HCT116 (cell line): ENCODE measurements around the gene CHADL. TPM values are rescaled to one million over a fixed set of nuclear protein-coding genes. Genes with fewer than 3 reads are reported as not detected.

Experiments used
- ATAC-seq: fragments of 200-7000 bp; cut with Tn5 transposase; 2 replicates; pipeline ENCODE4 v1.9.1; 2020; ENCODE audit warnings: mild to moderate bottlenecking, moderate library complexity
- BruUV-seq: library from RNA; stranded (reverse); fragments of 400-500 nt; replicated peaks from 2 replicates; lab custom pipeline; 2021; lab: Mats Ljungman, UMichigan
- CTCF ChIA-PET: fragments of 300-600 bp; sonication (Branson Sonifier 250); formaldehyde crosslinking; loops from one replicate; lab custom pipeline; 2021; ENCODE audit warnings: antibody characterized with exemption; lab: Charles Lee
- POLR2A ChIA-PET: fragments of 300-600, 350-600 bp; sonication (Branson Sonifier 250); formaldehyde crosslinking; loops from one replicate; lab custom pipeline; 2021; ENCODE audit warnings: antibody characterized with exemption; lab: Charles Lee
- RAD21 ChIA-PET, 2 experiments: fragments of 300-600 bp; sonication (Branson Sonifier 250); formaldehyde crosslinking; loops; one replicate each; lab custom pipeline; 2023; ENCODE audit warnings: low total read pairs in 2 of 2; ENCODE audit not compliant: uncharacterized antibody in 2 of 2, unreplicated experiment in 2 of 2, low non-redundant PET in 1 of 2; lab: Charles Lee
- DNase-seq: peaks from one replicate; pipeline ENCODE4 v3.0.0-alpha.2; 2010; ENCODE audit warnings: low read depth, low spot score
- H2AFZ ChIP-seq: fragments of 200-600 bp; shearing (Covaris generic), sonication (generic); 2 replicates; pipeline ENCODE4 v1.6.1; 2017; ENCODE audit warnings: low read depth, mixed run types, mixed read lengths, antibody characterized with exemption, low read length; ENCODE audit not compliant: poor library complexity, severe bottlenecking
- H3K27ac ChIP-seq: 2 replicates; pipeline ENCODE4 v1.5.1; 2012; ENCODE audit warnings: low read depth, low read length
- H3K27me3 ChIP-seq: fragments of 200-600 bp; sonication (generic); 2 replicates; pipeline ENCODE4 v1.6.1; 2016; ENCODE audit warnings: mixed run types, low read length, mixed read lengths; ENCODE audit not compliant: insufficient read depth
- H3K36me3 ChIP-seq, 2 experiments: fragments of 200-500 bp in 1 of 2; fragments of 200-600 bp in 1 of 2; sonication (Bioruptor generic) in 1 of 2; sonication (generic) in 1 of 2; 2 replicates each; pipeline versions ENCODE4 v1.5.1 to v1.6.1; 2014 to 2016; ENCODE audit warnings: low read length in 2 of 2, inconsistent platforms in 1 of 2, mixed read lengths in 1 of 2, mixed run types in 1 of 2; ENCODE audit not compliant: insufficient read depth in 2 of 2, control insufficient read depth in 1 of 2
- H3K4me1 ChIP-seq, 2 experiments: fragments of 200-600 bp in 1 of 2; sonication (generic) in 1 of 2; 2 replicates each; pipeline versions ENCODE4 v1.5.1 to v1.6.1; 2012 to 2017; ENCODE audit warnings: low read length in 2 of 2, inconsistent platforms in 1 of 2, mild to moderate bottlenecking in 1 of 2, mixed read lengths in 1 of 2, mixed run types in 1 of 2, moderate library complexity in 1 of 2; ENCODE audit not compliant: insufficient read depth in 2 of 2, control insufficient read depth in 1 of 2
- H3K4me2 ChIP-seq: fragments of 200-600 bp; sonication (generic); 2 replicates; pipeline ENCODE4 v1.6.1; 2017; ENCODE audit warnings: mixed run types, low read length, mixed read lengths
- H3K4me3 ChIP-seq, 2 experiments: fragments of 200-600 bp in 1 of 2; sonication (generic) in 1 of 2; replicated peaks in 1 of 2; 2 replicates each; pipeline ENCODE4 v1.5.1; 2011 to 2016; ENCODE audit warnings: low read length in 2 of 2, control low read depth in 1 of 2, low read depth in 1 of 2, mild to moderate bottlenecking in 1 of 2, mixed read lengths in 1 of 2, mixed run types in 1 of 2
- H3K79me2 ChIP-seq: fragments of 200-600 bp; sonication (generic); 2 replicates; pipeline ENCODE4 v1.6.1; 2017; ENCODE audit warnings: mild to moderate bottlenecking, mixed run types, low read length, moderate library complexity, mixed read lengths; ENCODE audit not compliant: insufficient read depth
- H3K9ac ChIP-seq: fragments of 200-600 bp; sonication (generic); 2 replicates; pipeline ENCODE4 v1.6.1; 2016; ENCODE audit warnings: low read length, mixed read lengths
- H3K9me2 ChIP-seq: fragments of 200-600 bp; sonication (generic), shearing (Covaris generic); 2 replicates; pipeline ENCODE4 v1.6.1; 2017; ENCODE audit warnings: mixed run types, mild to moderate bottlenecking, moderate library complexity; ENCODE audit not compliant: insufficient read depth
- H3K9me3 ChIP-seq, 2 experiments: fragments of 200-500 bp in 1 of 2; fragments of 200-600 bp in 1 of 2; sonication (Bioruptor generic) in 1 of 2; sonication (generic) in 1 of 2; 2 replicates each; pipeline ENCODE4 v1.6.1; 2014 to 2017; ENCODE audit warnings: low read length in 2 of 2, mixed read lengths in 2 of 2, inconsistent platforms in 1 of 2, low read depth in 1 of 2, mild to moderate bottlenecking in 1 of 2, mixed run types in 1 of 2, moderate library complexity in 1 of 2; ENCODE audit not compliant: control insufficient read depth in 1 of 2, insufficient read depth in 1 of 2
- H4K20me1 ChIP-seq: fragments of 200-600 bp; sonication (generic), shearing (Covaris generic); 2 replicates; pipeline ENCODE4 v1.6.1; 2017; ENCODE audit warnings: mixed run types, mild to moderate bottlenecking, moderate library complexity; ENCODE audit not compliant: insufficient read depth
- CBX3 ChIP-seq: IDR thresholded peaks from 2 replicates; pipeline ENCODE4 v1.6.1; 2012; ENCODE audit warnings: low read depth
- intact Hi-C: fragments of 100-400 bp; cut with micrococcal nuclease; formaldehyde crosslinking; loops from 2 replicates; pipeline ENCODE4 v1.10.0; 2022
- total RNA-seq: library from RNA; stranded (reverse); gene quantifications from one replicate; pipeline ENCODE4 v1.2.1, GENCODE V29; 2021; ENCODE audit not compliant: unreplicated experiment
- TF ChIP-seq, protein P1 (sequence below), 3 experiments: fragments of 200-600 bp in 1 of 3; sonication (generic) in 1 of 3; IDR thresholded peaks in 2 of 3; conservative IDR thresholded peaks in 1 of 3; 2 replicates each; pipeline ENCODE4 v1.5.1; 2012 to 2017; ENCODE audit warnings: low read depth in 2 of 3, low read length in 2 of 3, antibody characterized with exemption in 1 of 3, borderline replicate concordance in 1 of 3, control low read depth in 1 of 3, mild to moderate bottlenecking in 1 of 3, mixed read lengths in 1 of 3, mixed run types in 1 of 3, moderate library complexity in 1 of 3; ENCODE audit not compliant: insufficient read depth in 1 of 3
- TF ChIP-seq, protein P2 (sequence below): IDR thresholded peaks from 2 replicates; pipeline ENCODE4 v1.6.1; 2012

Gene CHADL
- total RNA-seq, 1 experiment from 2014 or later = 0.47 TPM

GRCh38 chr22:41198027-41198580 is 42.6 kb downstream of the CHADL start:
- intact Hi-C loops = no loop called here
- Histone ChIP-seq H3K27ac (no peak overlapping the region), H3K4me3 (peak overlapping the region; percentile 60)
- TF ChIP-seq, protein P1, sequence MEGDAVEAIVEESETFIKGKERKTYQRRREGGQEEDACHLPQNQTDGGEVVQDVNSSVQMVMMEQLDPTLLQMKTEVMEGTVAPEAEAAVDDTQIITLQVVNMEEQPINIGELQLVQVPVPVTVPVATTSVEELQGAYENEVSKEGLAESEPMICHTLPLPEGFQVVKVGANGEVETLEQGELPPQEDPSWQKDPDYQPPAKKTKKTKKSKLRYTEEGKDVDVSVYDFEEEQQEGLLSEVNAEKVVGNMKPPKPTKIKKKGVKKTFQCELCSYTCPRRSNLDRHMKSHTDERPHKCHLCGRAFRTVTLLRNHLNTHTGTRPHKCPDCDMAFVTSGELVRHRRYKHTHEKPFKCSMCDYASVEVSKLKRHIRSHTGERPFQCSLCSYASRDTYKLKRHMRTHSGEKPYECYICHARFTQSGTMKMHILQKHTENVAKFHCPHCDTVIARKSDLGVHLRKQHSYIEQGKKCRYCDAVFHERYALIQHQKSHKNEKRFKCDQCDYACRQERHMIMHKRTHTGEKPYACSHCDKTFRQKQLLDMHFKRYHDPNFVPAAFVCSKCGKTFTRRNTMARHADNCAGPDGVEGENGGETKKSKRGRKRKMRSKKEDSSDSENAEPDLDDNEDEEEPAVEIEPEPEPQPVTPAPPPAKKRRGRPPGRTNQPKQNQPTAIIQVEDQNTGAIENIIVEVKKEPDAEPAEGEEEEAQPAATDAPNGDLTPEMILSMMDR (IDR thresholded peaks at IDR 0.05 in 2 of 3, conservative IDR thresholded peaks at IDR 0.05 in 1 of 3; ENCODE audit: borderline replicate concordance in 1 of 3, insufficient read depth in 1 of 3, low read depth in 2 of 3, low read length in 2 of 3) = peak in 1 of 3 experiments; percentile 22; a peak in 1 of 6 replicates
- TF ChIP-seq, protein P2, sequence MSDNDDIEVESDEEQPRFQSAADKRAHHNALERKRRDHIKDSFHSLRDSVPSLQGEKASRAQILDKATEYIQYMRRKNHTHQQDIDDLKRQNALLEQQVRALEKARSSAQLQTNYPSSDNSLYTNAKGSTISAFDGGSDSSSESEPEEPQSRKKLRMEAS = peak; percentile 8; the same call in 1 of the 2 replicates
- no peak for TF ChIP-seq CBX3
- TF ChIP-seq, all 23 proteins: peak for 2
- H3K9me2 ChIP-seq = no peaks in the 10 kb centered on the region
- H3K27me3 ChIP-seq = no peaks in the 10 kb centered on the region
- BruUV-seq = no TSS peak
- DNase-seq (no peak), ATAC-seq (peak; percentile 66)
- H3K36me3 ChIP-seq = no peaks in the 10 kb centered on the region
- ChIA-PET RAD21 (interaction anchor here (1.2 to 1.4 kb wide), 2 partner anchors 275 kb away, joined by 3 to 7 read pairs; no protein-coding TSS in a partner anchor), POLR2A (interaction anchor here (1.2 kb wide), 1 partner anchor 183 kb away, joined by 4 read pairs; the partner anchor contains the start of gene TEF), CTCF (interaction anchor here (0.5 to 0.7 kb wide), 2 partner anchors 9 to 169 kb away, joined by 3 read pairs; no protein-coding TSS in a partner anchor)
- no peaks in the 10 kb centered on the region for H3K9me3 ChIP-seq
- H3K79me2 ChIP-seq = no peaks in the 10 kb centered on the region
- peak overlapping the region; percentile 35; the same call in 1 of the 2 replicates for H3K9ac ChIP-seq
- H4K20me1 ChIP-seq = no peaks in the 10 kb centered on the region
- peak overlapping the region; percentile 93 for H3K4me2 ChIP-seq
- peaks cover 4 to 23% of the 10 kb centered on the region in 2 experiments for H3K4me1 ChIP-seq
- peak overlapping the region; percentile 97 for H2AFZ ChIP-seq
